GM03348 (cell line): ENCODE results near the gene NGFR.

Experiments used
- DNase-seq: peaks from one replicate; pipeline ENCODE4 v3.0.0; 2012; ENCODE audit warnings: low spot score

Gene NGFR

DNA sequence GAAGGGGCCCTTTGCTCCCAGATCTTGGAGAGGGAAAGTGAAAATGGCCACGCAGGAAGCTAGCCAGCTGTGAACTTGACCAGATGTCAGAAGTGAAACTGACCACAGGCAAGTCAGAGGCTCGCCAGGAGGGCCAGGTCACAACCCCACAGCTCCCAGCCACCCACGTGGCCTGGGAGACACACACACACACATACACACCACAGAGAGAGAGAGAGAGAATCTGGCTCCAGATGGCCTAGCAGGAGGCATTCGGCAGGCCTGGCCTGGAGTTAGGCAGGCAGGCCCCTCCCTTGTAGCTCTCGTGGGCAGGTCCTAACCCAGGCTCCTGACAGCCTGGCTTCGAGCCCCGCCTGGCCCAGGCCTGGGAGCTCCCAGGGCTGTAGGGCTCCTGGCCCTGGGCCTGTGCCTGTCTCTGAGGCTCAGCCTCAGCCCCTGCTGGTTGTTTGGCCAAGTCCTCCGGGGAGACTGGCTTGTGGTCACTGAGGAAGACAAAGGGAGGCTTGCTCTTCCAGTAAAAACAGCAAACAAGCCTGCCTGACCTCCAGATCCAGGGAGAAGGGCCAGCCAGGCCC is 20.2 kb downstream of the NGFR start:
- peak; percentile 97 for DNase-seq

DNA sequence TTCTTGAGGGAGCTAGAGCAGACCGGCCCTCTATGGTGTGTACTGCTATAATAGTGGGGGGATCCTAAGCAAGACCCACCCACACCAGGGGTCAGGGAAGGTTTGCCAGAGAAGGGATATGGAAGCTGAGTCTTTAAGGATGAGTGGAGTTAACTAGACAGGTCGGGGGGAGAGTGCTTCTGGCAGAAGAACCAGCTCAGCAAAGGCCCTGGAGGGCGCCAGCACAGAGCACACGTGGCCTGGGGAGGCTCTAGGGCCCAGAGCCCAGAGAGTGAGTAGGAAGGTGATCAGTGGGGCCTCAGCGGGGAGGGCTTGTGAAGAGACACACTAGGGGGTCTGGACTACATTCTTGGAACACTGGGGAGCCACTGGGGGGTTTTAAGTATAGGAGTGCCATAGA is 21.1 kb downstream of the NGFR start:
- no peak for DNase-seq

DNA sequence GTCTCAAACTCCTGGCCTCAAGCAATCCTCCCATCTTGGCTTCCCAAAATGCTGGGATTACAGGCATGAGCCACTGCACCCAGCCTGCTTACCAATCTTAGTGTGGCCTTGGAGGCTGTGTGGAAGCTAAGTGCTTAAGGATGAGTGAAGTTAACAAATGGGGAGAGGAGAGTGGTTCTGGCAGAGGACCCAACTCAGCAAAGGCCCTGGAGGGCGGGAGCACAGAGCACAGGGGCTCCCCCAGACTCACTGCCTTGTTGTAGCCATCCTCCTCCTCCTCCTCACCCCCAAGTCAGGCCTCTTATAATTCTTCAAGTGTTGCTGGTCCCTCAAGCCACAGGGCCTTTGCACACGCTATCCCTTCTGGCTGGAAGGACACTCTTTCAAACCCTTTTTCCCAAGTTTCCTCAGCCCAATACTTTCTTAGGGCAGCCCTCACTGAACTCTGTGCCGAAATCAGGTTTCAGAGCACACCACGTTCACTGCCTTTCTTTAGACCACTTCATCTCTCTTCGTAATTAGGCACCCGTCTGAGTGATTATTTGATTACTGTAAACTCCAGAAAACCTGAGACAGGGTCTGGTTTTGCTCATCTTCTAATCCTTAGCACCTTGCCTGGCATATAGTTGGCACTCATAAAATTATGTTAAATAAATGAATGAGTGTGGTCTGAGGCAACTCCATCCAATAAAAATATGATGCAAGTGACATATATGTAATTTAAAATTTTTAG is 23.4 kb downstream of the NGFR start:
- DNase-seq, result no peak

DNA sequence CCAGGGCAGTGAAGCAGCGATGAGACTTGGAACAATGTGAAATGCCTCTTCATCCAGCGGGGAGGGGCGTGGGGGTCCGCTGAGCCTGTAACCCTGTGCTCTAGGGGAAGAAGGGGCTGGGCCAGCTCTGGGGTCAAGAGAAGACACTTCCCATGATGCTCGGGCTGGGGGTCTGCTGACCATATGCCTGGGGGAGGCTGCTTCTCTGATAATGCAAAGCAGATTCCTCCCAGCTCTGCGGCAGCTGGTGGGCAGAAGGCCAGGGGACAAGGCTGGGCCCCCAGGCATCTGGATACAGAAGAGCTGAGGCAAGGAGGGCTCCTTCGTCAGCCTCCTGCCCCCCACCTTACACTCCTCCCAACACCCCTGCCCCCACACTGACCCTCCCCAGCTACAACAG is 24.7 kb downstream of the NGFR start:
- no peak for DNase-seq

DNA sequence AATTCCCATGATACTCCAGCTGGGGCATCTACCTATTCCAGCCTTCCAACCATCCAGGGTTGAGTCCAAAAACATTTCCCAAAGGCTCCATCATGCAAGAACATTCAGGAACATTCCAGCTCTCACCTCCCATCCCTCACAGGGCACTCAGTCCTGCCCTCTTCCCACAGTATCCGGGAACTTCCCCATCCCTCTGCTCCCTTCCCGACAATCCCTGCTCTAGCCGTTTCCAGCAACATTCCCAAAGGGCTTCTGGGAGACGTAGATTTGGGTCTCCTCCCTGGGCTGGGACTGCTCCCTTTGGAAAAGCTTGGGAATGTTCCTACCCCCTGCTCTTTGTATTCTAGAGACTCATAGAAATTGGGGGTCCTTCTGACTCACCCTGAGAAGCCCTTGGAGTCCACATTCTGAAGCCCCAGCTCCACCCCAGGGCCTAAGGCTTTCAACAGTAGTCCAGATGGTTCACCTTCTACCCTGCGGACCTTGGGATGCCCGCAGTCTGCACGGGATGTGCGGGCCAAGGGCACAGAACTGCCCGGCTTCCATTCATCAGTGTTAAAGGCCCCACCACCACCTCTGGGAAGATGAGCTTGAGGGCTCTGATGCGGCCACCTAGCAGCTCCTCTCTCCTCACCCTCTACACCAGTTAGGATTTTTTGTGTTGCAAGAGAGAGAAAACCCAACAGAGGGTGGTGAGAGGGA is 25.4 kb downstream of the NGFR start:
- no peak for DNase-seq

DNA sequence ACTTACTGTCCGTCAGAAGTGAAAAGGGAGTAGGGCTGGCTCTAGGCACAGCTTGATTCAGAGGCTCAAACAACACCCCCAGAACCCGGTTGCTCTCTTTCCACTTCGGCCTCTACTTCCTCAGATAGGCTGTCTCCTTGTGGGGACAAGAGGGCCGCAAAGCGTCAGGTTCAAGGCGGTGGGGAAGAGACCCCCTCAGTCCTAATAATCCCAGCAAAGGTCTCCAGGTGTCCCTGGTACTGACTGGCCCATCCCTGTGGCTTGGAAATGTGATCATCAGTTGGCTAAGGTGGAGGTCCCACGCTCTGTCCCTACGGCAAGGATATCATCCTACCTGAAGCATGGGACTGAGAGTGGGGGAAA is 26.0 kb downstream of the NGFR start:
- DNase-seq, result no peak

DNA sequence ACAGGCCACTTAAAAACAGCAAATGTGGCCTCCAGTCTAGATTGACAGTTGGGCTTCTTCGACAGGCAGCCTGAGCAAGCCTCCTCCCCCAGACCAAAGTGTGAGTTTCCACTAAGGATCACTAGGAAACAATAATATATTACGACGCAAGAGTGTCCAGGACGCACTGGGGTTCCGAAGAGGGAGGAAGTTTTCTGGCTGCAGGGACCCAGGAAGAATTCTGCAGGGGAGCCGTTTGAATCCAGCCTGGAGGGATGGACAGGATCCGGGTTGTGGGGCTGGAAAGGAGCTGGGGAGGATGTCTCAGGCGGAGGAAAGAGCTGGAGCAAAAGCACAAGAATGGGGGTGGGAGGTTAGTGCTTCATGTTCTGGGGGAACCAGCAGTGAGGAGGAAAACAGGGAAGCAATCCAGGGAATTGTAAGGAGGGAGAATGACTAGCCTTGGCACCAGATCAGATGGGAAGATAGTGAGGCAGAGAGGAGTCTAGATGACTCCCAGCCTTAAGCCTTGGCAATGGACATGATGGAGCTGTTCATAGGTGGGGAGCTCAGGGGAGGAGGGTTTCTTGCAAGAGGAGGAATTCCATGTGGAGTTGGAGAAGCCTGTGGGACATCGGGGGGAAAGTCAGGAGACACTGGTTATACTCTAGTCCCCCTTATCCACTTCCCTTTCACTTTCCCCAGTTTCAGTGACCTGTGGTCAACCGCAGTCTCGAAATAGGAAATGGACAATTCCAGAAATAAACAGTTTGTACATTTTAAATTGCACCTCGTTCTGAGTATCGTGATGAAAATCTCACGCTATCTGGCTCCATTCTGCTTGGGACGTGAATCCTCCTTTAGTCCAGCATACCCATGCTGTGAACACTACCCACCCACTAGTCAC is 26.6 kb downstream of the NGFR start:
- no peak for DNase-seq

DNA sequence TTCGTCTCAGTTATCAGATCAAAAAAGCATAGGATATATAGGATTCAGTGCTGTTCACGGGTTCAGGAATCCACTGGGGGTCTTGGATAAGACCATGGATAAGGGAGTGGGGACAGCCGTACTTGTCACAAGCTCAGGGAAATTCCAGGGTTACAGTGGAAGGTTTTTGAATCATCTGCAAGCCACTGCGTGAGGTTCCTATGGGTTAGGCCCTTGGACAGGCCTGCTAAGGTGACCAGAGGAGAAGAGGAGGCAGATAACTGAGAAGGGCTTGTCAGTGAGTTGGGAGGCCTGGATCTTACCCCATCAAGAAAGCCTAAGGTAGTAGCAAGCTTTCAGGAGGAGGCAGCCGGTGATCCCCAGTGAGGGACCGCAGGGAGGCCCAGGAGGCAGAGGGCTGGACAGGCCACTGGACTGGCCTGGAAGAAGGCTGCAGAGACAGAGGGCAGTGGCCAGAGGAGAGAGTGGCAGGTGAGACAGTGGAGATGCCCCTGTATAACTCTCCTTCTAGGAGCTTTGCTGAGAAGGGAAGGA is 27.3 kb downstream of the NGFR start:
- no peak for DNase-seq

DNA sequence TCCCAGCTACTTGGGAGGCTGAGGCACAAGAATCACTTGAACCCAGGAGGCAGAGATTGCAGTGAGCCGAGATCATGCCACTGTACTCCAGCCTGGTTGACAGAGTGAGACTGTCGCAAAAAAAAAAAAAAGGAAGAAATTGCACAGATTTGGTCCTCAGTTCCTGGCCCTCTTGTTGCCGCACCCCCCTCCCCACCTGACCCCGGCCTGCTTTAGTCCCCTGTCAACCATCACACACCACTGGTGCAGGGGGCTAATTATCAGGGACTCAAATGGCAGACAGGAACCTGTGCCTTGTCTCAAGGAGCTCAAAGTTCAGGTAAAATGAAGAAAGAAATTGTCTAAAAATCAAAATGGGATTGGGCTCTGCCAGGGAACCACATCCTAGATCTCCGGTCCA is 28.1 kb downstream of the NGFR start:
- DNase-seq, result no peak

DNA sequence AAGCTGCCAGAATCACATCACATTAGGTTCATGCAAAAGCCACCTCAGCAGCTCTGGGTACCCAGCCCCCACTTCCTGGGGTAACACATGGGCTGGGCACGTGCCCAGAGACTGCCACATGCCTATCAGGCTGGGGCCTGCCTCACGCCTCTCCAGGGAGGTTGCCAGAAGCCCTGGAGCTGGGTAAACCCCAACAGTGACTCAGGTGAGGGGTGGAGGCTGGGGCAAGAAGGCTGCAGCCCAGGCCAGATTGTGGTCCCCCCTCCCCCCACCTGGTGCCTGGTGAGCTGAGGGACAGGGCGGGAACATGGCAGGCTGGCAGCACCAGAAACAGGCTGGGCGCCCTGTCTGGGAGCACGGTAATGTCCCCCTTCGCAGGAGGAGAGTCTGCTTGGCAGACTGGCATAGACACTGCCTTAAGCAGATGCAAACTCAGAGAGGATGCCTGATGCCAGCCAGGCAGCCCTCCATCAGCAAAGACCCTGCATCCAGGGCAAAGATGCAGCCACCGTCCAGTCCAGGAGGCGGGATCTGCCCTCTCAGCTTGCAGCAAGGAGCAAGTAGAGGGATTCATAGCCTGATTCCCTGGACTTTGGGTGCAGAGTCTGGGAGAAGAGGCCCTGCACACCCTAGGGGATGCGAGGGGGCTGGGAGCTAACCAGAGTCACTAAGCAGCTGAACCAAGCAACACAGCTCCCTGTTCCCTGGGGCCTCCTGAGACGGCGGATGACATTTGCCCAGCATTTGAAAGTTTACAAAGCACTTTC is 28.8 kb downstream of the NGFR start:
- no peak for DNase-seq

DNA sequence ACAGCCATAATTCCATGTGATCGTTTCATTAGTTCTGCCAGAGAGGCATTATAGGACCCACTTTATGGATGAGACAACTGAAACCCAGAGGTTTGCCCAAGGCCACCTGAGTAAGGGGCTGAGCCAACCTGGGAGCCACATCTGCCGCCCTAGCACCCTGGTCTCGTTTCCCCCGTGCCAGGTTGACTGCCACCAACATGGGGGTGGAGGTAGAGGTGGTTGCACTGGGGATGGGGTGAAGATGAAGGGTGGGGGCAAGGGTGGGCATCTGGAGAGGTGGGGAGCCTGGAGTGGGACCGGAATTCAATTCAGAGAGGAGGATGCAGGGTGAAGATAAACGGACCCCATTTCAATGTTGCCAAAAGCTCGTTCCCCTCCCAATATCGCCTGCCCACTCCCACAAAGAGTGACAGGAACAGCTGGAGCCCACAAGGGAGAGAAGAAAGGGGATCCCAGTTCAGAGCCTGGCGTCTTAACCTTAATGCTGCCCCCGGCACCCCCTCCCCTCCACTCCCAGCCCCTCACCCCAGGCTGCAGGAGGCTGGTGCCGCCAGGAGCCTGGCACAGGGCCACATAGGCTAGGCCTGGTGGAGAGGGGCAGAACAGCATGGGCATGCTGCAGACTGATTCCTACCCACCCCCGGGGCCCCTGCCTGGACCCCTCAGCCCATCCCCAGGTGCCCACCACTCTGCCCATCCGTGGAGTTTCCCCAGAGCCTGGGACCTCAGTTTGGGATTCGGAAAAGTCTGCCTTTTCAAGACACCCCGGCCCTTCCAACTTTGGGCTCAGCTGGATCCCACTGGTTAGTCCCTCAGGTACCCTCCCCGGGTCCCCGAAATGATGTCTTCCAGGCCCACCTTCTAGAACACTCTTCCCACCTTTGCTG is 29.6 kb downstream of the NGFR start:
- DNase-seq, result no peak

DNA sequence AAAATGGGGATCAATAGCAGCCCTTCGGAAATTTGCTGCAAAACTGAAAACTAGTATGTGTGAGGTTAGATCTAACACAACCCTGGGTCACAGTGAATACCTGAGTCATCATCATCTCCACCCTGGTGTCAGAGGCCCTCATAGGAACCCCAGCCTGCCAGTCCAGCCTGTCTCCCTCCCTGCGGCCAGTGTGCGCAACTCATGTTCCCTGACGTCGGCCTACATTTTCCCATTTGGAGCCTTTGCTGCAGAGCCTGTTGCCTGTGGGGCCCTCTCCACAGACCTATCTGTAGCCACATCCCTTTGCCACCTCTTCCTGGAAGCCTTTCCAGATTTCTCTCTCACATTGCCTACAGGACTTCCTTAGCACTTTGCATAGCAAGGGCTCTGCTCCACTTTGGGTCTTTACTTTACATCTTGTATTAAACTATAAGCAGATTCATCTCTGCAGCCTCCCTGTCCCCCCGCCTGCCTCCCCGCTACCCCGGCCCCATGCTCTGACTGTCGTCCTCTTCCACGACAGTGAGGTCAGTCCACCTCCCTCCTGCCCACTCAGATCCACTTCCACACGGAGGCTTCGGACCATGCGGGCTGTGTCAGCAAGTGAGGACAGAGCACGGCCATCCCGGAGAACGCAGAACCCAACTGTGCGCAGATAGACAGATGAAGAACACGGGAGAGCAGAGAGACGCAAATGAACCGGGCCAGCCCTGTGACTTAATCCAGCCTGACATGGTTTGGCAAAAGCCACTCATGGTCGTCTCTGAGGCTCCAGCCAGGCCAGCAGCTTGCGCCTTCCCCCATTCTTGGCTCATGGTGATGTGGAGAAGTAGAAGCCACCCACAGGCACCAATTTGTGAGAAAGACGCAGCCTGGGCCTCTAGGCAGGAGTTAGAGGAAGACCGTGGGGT is 31.0 kb downstream of the NGFR start:
- DNase-seq, result no peak

DNA sequence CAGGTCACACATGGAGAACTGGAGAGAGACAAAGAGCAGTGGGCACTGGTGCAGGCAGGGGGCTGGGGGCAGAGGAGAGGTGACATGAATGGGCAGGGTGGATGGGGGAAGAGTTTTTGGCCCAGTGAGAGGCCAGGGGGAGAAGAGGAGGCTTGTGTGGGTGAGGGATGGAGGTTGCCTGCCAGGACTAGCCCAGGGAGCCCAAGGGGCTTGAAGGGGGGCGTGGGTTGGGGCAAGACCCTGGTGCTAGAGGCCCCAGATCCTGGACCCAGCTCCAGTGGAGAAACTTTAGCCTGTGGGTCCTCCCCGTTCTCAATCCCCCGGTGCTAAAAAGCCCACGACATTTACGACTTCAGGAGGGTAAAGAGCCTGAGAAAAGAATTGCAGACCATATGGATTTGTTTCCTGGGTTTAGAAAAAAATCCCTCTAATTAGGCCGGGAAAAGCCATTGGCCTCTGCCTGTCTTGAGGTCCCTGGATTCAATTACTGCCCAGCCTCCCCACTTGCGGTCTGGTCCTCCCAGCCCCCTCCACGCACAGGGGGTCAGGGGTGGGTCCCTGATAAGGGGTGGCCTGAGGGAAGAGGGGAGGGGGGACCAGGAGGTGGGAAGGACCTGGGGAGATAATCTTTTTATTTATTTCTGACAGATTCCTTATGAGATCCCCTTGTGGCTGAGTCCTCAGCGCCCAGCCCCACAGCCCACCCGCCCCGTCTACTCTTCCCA is 33.0 kb downstream of the NGFR start:
- DNase-seq, result no peak

DNA sequence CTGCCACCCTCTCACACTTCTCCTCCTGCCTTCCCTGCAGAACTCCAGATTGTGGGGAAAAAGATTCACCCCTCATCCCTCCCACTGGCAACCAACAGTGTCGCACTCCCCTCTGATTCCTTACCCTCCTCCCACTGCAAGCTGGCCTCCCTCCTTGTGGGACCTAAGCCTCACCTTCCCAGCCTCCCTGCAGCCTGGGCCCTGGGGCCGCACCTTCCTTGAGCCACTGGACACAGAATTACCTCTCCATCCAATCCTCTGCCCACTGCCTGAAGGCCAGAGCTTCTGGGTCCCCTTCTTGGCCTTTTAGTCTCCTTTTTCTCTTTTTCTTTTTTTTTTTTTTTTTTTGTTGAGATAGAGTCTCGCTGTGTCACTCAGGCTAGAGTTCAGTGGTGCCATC is 33.9 kb downstream of the NGFR start:
- no peak for DNase-seq

DNA sequence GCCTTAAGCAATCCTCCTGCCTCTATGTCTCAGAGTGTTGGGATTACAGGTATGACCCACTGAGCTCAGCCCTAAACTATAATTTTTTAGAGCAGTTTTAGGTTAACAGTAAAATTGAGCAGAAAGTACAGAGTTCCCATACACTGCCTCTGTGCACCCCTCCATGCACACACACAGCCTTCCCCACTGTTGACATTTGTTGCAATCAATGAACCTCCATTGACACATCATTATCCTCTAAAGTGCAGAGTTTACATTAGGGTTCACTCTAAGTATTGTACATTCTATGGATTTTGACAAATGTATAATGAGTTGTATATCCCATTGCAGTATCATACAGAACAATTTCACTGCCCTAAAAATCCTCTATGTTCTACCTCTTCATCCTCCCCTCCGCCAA is 35.0 kb downstream of the NGFR start:
- no peak for DNase-seq

DNA sequence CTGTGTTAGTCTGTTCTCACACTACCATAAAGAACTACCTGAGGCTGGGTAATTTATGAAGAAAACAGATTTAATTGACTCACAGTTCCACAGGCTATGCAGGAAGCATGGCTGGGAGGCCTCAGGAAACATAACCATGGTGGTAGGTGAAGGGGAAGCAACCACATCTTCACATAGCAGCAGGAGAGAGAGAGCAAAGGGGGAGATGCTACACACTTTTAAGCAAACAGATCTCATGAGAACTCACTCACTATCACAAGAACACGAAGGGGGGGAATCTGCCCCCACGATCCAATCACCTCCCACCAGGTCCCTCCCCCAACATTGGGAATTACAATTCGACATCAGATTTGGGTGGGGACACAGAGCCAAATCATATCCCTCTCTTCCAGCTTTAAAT is 48.8 kb downstream of the NGFR start:
- DNase-seq, result no peak

DNA sequence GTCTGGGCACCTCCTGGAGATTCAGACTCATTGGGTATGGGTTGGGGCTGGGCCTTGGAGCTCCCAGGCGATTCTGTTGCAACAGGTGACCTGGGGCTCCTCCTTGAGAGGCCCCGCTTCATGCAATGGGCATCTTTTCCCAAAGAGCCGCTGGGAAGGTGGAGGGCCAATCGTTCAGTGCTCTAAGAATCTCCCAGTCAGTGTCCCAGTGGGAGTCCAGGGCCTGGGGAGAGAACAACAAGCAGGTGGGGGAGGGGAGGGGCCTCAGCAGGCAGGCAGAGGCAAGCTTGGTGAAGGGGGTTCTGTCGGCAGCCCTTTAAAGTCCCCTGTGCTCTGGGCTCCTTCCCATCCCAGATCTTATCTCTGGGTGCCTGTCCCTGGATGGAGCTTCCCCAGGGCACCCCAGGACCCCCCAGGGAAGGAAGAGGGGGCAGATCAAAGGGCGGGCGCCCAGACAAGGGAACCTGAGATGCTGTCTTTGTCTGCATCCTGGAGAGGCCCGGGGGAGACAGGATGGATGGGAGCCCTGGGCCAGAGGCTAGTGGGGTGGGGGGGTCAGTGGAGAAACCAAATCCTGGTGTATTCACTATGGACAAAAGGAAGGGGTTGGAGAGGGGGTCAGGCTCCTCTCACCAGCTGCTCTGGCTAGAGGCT is 50.0 kb downstream of the NGFR start:
- DNase-seq, result no peak

DNA sequence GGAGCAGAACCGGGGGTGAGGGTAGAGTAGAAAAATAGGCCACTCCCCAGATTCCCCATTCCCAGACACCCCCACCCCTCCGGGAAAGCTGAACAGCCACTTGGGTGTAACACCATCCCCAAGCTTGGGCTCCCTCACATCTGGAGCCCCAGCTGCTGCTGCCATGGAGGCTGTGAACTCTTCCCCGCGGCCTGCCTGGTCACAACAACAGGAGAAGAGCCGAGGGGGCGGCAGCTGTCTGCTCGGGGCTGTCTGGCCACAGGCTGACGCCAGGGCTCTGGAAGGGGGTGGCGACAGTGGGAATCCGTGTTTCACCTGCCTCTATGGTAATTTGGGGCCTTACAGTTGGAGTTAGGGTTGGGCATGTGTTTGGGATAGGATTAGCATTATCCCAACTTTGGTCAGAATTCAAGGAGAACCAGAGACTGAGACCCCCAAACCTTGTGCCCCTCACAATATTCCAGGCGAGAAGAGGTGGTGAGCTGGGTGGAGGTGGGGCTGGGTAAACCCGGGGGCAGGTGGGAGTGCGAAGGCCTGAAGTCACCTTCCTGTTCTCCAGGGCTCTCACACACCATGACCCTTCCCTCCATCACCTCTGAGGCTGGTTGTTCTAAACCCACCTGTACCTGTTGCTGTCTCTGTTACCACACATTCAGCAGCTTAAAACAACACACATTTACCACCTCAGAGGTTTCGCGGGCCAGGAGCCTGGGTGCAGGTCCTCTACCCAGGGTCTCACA is 50.9 kb downstream of the NGFR start:
- DNase-seq, result no peak
